ENCODE measurements around the gene ZDHHC7. TPM values are rescaled to one million over a fixed set of nuclear protein-coding genes. Genes with fewer than 3 reads are reported as not detected.

The ZDHHC7 gene
- total and polyA plus RNA-seq, 2 donors (not counting 1 experiment from before 2014, with no cell fraction given), result 96.4 to 135 TPM

DNA sequence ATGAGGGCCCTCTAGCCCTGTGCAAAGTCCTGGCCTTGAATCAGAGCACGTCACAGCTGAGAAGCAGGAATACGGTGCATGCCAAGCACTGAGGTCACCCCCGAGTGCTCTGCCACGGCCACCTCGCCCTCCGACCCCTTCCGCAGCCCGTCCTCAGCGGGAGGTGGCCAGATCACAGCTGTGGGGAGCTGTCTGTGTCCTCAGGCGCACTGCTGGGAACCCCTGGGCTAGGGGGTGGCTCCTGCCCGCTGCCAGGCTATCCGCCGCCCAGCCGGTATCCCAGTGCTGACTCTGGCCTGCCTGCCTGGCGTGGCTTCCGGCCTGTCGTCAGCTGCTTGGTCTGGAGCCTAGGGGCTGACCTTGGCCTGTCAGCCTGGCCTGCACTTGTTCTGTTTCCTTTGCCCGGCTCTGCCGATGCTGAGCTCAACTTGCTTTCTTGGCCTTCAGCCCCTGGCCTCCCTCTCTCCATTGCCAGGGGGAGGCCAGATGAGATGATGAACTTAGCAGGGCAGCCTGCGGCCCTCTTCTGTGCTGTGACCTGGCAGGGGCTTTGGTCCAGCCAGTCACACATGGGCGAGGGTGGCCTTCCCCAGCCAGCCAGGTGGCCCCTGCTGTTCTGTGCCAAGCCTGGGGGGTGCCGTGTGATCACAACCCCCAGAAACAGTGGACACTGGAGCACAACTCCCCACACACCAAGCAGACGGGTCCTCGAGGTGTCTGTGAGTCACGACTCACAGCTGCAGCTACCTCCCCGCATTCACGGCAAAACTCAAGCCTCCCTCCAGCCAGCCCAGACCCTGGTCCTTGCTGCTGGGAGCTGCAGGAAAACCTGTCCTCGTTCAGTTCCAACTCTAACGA is 77.3 kb downstream of the ZDHHC7 start:
- Histone ChIP-seq H2AFZ (ENCODE audit: low read length) (peak overlapping the region; percentile 48), H3K79me2 (ENCODE audit: control insufficient read depth, insufficient read depth, low read length) (no peaks in the 10 kb centered on the region), H3K9ac (ENCODE audit: insufficient read depth, low read length) (peak overlapping the region; percentile 57), H3K4me3 (replicated peaks in 1 of 4; ENCODE audit: control extremely low read depth in 1 of 4, insufficient read depth in 1 of 4, low read depth in 3 of 4, low read length in 4 of 4) (no peak overlapping the region), H3K36me3 (ENCODE audit: control insufficient read depth, insufficient read depth, low read length) (no peaks in the 10 kb centered on the region), H3K4me2 (ENCODE audit: extremely low read depth, insufficient read depth, low read length) (peak overlapping the region; percentile 68), H4K20me1 (ENCODE audit: control insufficient read depth, extremely low read depth, insufficient read depth, low read length) (no peaks in the 10 kb centered on the region), H3K9me3 (ENCODE audit: control insufficient read depth, insufficient read depth, low read depth, low read length) (no peaks in the 10 kb centered on the region), H3K27ac (ENCODE audit: insufficient read depth, low read length) (peak overlapping the region; percentile 86), H3K27me3 (ENCODE audit: control insufficient read depth, insufficient read depth, low read length) (no peaks in the 10 kb centered on the region), H3K4me1 (ENCODE audit: control insufficient read depth, extremely low read depth, insufficient read depth, low read length) (peaks cover 18% of the 10 kb centered on the region)
- no peak for TF ChIP-seq EZH2 (IDR thresholded peaks at IDR 0.05; ENCODE audit: low read length, missing control alignments)
- TF ChIP-seq, protein P1, sequence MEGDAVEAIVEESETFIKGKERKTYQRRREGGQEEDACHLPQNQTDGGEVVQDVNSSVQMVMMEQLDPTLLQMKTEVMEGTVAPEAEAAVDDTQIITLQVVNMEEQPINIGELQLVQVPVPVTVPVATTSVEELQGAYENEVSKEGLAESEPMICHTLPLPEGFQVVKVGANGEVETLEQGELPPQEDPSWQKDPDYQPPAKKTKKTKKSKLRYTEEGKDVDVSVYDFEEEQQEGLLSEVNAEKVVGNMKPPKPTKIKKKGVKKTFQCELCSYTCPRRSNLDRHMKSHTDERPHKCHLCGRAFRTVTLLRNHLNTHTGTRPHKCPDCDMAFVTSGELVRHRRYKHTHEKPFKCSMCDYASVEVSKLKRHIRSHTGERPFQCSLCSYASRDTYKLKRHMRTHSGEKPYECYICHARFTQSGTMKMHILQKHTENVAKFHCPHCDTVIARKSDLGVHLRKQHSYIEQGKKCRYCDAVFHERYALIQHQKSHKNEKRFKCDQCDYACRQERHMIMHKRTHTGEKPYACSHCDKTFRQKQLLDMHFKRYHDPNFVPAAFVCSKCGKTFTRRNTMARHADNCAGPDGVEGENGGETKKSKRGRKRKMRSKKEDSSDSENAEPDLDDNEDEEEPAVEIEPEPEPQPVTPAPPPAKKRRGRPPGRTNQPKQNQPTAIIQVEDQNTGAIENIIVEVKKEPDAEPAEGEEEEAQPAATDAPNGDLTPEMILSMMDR (conservative IDR thresholded peaks at IDR 0.05 in 1 of 2, IDR thresholded peaks at IDR 0.05 in 1 of 2; ENCODE audit: low read depth in 1 of 2, low read length in 2 of 2), result no peak
- peak; percentile 42 to 58 for DNase-seq (ENCODE audit: low read depth in 2 of 2)

DNA sequence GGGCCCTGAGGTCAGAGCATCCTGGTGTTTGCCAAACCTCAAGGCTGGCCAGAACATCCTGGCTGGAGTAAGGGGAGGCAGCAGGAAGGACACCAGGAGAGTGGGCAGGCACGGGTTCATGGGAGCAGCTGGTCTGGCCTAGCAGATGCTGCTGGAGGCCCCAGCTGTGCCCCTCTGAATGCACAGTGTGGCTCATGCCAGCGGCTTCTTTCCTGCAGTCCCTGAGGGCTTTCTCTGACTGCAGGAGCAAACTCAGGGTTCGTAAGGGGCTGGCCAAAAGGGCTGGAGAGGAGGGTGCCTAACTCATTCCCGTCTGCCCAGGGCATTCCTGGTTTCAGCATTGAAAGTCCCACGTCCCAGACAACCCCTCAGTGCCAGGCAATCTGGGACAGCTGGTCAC is 78.7 kb downstream of the ZDHHC7 start:
- Histone ChIP-seq H3K79me2 (ENCODE audit: control insufficient read depth, insufficient read depth, low read length) (no peaks in the 10 kb centered on the region), H3K4me1 (ENCODE audit: control insufficient read depth, extremely low read depth, insufficient read depth, low read length) (peaks cover 25% of the 10 kb centered on the region), H3K27me3 (ENCODE audit: control insufficient read depth, insufficient read depth, low read length) (no peaks in the 10 kb centered on the region), H3K27ac (ENCODE audit: insufficient read depth, low read length) (no peak overlapping the region), H3K9ac (ENCODE audit: insufficient read depth, low read length) (no peak overlapping the region), H3K4me3 (replicated peaks in 1 of 4; ENCODE audit: control extremely low read depth in 1 of 4, insufficient read depth in 1 of 4, low read depth in 3 of 4, low read length in 4 of 4) (no peak overlapping the region), H3K4me2 (ENCODE audit: extremely low read depth, insufficient read depth, low read length) (no peak overlapping the region), H2AFZ (ENCODE audit: low read length) (no peak overlapping the region), H3K9me3 (ENCODE audit: control insufficient read depth, insufficient read depth, low read depth, low read length) (no peaks in the 10 kb centered on the region), H4K20me1 (ENCODE audit: control insufficient read depth, extremely low read depth, insufficient read depth, low read length) (no peaks in the 10 kb centered on the region), H3K36me3 (ENCODE audit: control insufficient read depth, insufficient read depth, low read length) (no peaks in the 10 kb centered on the region)
- TF ChIP-seq, protein P1 (conservative IDR thresholded peaks at IDR 0.05 in 1 of 2, IDR thresholded peaks at IDR 0.05 in 1 of 2; ENCODE audit: low read depth in 1 of 2, low read length in 2 of 2), result no peak
- TF ChIP-seq EZH2 (IDR thresholded peaks at IDR 0.05; ENCODE audit: low read length, missing control alignments), result no peak
- DNase-seq (ENCODE audit: low read depth in 2 of 2), result no peak

DNA sequence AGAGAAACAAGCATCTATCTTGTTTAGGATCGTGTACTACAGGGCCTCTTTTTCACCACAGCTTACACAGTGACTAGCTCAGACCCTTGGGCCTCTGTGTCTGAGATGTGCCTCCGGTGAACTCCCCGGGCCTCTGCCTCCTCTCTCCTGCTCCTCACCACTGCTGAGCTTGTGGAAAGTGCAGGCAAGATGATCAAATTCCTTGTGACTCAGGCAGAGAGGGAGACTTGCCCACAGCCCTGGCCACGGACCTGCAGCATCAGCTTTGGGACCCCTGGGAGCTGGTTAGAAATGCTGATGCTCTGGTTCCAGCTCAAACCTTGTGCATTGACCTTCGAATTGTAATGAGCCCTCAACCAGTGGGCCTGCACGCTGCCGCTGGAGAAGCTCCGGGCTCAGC is 79.8 kb downstream of the ZDHHC7 start:
- H2AFZ ChIP-seq (ENCODE audit: low read length), result no peak overlapping the region
- no peak overlapping the region for H3K27ac ChIP-seq (ENCODE audit: insufficient read depth, low read length)
- no peaks in the 10 kb centered on the region for H3K27me3 ChIP-seq (ENCODE audit: control insufficient read depth, insufficient read depth, low read length)
- no peak for DNase-seq (ENCODE audit: low read depth in 2 of 2)
- H3K4me2 ChIP-seq (ENCODE audit: extremely low read depth, insufficient read depth, low read length), result no peak overlapping the region
- no peaks in the 10 kb centered on the region for H3K9me3 ChIP-seq (ENCODE audit: control insufficient read depth, insufficient read depth, low read depth, low read length)
- TF ChIP-seq, protein P1 (conservative IDR thresholded peaks at IDR 0.05 in 1 of 2, IDR thresholded peaks at IDR 0.05 in 1 of 2; ENCODE audit: low read depth in 1 of 2, low read length in 2 of 2), result no peak
- TF ChIP-seq EZH2 (IDR thresholded peaks at IDR 0.05; ENCODE audit: low read length, missing control alignments), result no peak
- no peak overlapping the region for H3K4me3 ChIP-seq (replicated peaks in 1 of 4; ENCODE audit: control extremely low read depth in 1 of 4, insufficient read depth in 1 of 4, low read depth in 3 of 4, low read length in 4 of 4)
- no peaks in the 10 kb centered on the region for H4K20me1 ChIP-seq (ENCODE audit: control insufficient read depth, extremely low read depth, insufficient read depth, low read length)
- no peaks in the 10 kb centered on the region for H3K36me3 ChIP-seq (ENCODE audit: control insufficient read depth, insufficient read depth, low read length)
- no peak overlapping the region for H3K9ac ChIP-seq (ENCODE audit: insufficient read depth, low read length)
- H3K79me2 ChIP-seq (ENCODE audit: control insufficient read depth, insufficient read depth, low read length), result no peaks in the 10 kb centered on the region
- peaks cover 25% of the 10 kb centered on the region for H3K4me1 ChIP-seq (ENCODE audit: control insufficient read depth, extremely low read depth, insufficient read depth, low read length)
